ENCODE data around the gene TNFRSF13B.
"Not testable (repeated sequence)": the region's sequence is repeated elsewhere in the genome, so short reads cannot be mapped to it uniquely, and the experiment has no call there.

Gene TNFRSF13B

DNA sequence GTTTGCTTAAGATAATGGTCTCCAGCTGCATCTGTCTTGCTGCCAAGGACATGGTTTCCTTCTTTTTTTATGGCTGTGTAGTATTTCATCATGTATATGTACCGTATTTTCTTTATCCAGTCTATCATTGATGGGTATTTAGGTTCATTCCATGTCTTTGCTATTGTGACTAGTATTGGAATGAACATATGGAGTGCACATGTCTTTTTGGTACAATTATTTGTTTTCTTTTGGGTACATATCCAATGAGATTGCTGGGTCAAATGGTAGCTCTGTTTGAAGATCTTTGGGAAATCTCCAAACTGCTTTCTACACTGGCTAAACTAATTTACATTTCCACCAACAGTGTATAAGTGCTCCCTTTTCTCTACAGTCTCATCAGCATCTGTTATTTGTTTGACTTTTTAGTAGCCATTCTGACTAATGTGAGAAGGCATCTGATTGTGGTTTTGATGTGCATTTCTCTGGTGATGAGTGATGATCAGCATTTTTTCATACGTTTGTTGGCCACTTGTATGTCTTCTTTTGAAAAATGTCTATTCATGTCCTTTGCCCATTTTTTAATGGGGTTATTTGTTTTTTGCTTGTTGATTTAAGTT is 66.2 kb downstream of the TNFRSF13B start:
- DNase-seq: no peak

DNA sequence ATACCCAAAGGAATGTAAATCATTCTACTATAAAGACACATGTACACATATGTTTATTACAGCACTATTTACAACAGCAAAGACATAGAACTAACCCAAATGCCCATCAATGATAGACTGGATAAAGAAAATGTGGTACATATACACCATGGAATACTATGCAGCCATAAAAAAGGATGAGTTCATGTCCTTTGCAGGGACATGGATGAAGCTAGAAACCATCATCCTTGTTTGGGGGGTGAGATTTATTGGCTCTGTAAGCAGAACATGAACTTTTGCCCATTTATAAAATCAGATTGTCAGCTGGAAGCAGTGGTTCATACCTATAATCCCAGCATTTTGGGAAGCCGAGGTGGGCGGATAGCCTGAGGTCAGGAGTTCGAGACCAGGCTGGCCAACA is 68.8 kb downstream of the TNFRSF13B start:
- DNase-seq: not testable (repeated sequence)

DNA sequence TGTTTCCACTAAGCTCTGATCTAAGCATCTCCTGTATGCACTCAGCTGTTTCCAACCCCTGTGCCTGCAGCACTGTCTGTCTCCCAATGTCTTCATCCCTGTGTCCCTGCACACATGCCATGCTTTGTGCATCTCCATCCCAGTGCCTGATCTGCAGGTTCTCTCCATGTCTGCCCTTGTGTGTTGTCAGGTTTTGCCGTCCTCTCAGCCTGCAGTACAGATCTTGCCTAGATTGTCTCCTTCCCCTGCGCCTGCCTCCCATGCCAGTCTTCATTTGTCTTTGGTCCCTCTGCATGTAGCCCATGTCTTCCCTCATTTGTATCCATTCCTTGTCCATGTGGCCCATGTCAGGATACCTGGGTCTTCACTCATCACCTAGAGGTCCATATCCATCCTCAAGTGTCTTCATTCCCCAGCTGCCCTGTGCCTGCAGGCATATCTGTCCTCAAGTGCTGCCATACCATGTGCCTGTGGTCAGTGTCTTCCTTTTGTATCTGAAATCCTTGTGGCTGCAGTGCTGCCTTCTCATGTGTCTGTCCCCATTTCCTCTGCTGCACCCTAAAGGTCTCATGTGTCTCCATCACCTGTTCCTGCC is 71.5 kb downstream of the TNFRSF13B start:
- no peak for DNase-seq

DNA sequence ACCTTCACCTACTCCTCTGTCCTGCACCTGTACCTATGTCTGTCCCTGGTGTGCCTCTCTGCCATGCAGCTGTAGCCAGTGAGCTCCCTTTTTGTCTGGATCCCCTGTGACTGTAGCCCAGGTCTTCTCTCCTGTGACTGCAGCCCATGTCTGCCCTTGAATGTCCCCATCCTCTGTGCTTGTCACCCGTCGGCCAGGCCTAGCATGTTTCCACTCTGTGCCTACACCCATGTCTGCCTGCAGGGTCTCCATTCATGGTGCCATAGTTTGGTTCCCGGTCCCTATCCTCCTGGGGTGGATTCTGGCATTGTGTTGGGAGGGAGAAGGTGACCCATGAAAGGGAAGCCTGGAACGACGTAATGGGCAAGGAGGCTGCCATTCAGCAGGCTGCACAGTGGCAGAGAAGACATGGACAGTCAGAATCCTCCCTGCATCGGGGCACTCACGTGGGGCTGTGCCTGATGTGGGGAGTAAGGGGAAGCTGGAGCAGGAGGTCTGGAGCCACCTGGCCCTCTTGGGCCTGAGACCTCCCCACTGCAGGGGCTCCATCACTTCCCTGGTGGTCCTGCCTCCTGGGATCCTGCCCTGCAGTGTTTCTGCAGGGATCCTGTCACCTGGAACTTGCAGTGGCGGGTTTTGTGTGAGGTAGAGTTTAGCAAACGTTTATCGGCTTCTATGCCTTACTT is 74.6 kb downstream of the TNFRSF13B start:
- not testable (repeated sequence) for DNase-seq

DNA sequence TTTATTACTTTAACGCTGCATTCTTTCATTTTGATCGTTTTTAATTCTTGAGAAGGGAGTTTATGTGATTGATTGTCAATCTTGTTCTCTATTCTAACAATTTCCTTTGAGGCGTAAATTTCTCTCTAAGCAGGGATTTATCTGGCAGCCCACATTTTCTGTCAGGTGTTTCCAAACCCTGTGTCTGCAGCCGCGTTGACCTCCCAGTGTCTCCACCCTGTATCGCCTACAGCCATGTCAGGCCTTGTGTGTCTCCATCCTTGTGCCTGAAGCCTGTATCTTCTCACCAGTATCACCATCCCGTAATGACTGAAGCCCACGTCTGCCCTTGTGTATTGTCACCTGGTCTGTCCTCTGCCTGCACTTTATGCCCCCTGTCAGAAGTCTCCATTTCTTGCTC is 75.7 kb downstream of the TNFRSF13B start:
- not testable (repeated sequence) for DNase-seq

DNA sequence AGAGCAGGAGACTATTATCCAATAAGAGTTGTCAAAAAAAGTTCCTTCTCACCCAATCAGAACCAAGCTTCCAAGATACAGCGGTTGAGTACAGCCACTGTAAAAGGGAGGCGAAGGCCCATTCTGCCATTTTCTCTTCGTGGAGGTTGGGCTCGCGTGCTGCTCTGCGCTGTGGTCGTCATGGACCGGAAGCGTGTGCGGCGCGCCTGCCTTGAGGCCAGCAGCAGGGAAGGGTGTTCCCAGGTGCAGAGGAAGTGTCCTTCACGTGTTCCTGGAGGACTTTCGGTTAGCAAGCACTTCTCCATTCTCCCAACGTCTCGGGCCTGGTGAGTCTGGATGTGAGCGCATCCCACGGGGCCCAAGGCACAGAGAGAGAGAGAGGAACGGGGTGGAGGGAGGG is 78.4 kb downstream of the TNFRSF13B start:
- not testable (repeated sequence) for DNase-seq

DNA sequence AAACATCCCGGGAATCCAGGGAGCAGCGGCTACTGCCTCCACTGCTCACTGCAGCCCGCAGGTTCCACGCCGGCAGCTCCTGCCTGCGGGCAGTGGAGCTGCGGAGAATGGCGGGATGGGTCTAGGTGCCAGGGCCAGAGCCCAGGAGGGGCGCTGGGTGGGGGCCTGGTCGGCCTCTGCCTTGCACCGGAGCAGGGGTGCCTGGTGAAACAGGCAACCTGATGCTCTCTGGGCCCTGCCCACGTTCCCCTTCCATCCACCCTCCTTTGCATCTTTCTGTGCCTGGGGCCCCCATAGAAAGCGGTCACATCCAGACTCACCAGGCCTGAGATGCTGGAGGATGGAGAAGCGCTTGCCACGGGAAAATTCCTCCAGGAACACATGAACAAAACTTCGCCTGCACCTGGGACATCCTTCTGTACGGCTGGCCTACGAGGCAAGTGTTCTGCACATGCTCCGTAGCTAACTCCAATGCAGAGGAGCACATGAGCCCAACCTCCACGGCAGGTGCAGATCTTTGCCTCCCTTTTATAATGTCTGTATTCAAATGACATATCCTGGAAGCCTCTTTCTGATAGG is 79.0 kb downstream of the TNFRSF13B start:
- DNase-seq: not testable (repeated sequence)

DNA sequence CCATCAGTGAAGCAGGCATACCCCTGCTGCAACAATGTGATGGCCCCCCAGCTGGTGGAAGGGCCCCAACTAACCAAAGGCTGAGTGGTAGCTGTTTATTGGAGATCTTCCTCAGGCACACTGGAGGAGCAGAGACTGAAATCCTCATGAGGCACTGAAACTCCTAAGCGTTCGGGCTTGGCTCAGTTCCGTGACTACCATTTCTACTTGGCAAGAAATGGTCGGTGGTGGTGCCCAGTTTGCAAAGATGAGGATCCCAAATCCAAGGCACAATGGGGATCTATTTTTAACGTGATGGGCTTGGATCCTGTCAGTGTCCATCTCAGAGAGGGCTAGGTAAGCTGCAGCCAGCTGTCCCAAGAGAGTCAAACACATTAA is 82.8 kb downstream of the TNFRSF13B start:
- DNase-seq: no peak
